Measurements from ENCODE around the gene ZNF90. TPM values are rescaled to one million over a fixed set of nuclear protein-coding genes. Genes with fewer than 3 reads are reported as not detected.
"Not testable (repeated sequence)": the region's sequence is repeated elsewhere in the genome, so short reads cannot be mapped to it uniquely, and the experiment has no call there.

Gene ZNF90
- total RNA-seq, 2 experiments from 2014 or later: 19.6 to 20.8 TPM

- Mint-ChIP-seq H3K27ac (no peak overlapping the region), H3K36me3 (peaks cover 7% of the 10 kb centered on the region), H3K4me1 (peaks cover 4% of the 10 kb centered on the region), H3K9me3 (peaks cover 4% of the 10 kb centered on the region), H3K4me3 (no peak overlapping the region), H3K27me3 (peaks cover 11% of the 10 kb centered on the region)
- no peak for DNase-seq
These were observed 4.9 kb upstream of the ZNF90 start for GRCh38 chr19:20072936-20073335.

- Mint-ChIP-seq H3K9me3 (peaks cover 2% of the 10 kb centered on the region), H3K27me3 (no peaks in the 10 kb centered on the region), H3K4me1 (peaks cover 16% of the 10 kb centered on the region), H3K4me3 (peak overlapping the region; percentile 98), H3K36me3 (peaks cover 42% of the 10 kb centered on the region), H3K27ac (peak overlapping the region; percentile 83)
- peak; percentile 46 for DNase-seq
These were observed 806 bp downstream of the ZNF90 start for GRCh38 chr19:20078581-20079031.

- peaks cover 49% of the 10 kb centered on the region for H3K36me3 Mint-ChIP-seq
- DNase-seq: no peak
- no peak overlapping the region for H3K27ac Mint-ChIP-seq
- H3K27me3 Mint-ChIP-seq: no peaks in the 10 kb centered on the region
- peaks cover 16% of the 10 kb centered on the region for H3K4me1 Mint-ChIP-seq
- peak overlapping the region; percentile 98 for H3K4me3 Mint-ChIP-seq
- H3K9me3 Mint-ChIP-seq: peaks cover 2% of the 10 kb centered on the region
These were observed 1.7 kb downstream of the ZNF90 start for GRCh38 chr19:20079476-20079875.

- Mint-ChIP-seq H3K27ac (no peak overlapping the region), H3K36me3 (peaks cover 54% of the 10 kb centered on the region), H3K27me3 (no peaks in the 10 kb centered on the region), H3K9me3 (peaks cover 2% of the 10 kb centered on the region), H3K4me3 (peak overlapping the region; percentile 55), H3K4me1 (peaks cover 16% of the 10 kb centered on the region)
- DNase-seq: no peak
These were observed 2.9 kb downstream of the ZNF90 start for GRCh38 chr19:20080656-20081055.

GRCh38 chr19:20082232-20082833, 4.5 kb downstream of the ZNF90 start:
- H3K27me3 Mint-ChIP-seq, H3K27ac Mint-ChIP-seq, DNase-seq, H3K9me3 Mint-ChIP-seq, H3K4me3 Mint-ChIP-seq: not testable (repeated sequence)
- H3K36me3 Mint-ChIP-seq: peaks cover 60% of the 10 kb centered on the region
- H3K4me1 Mint-ChIP-seq: peaks cover 16% of the 10 kb centered on the region

- not testable (repeated sequence) for H3K4me3 Mint-ChIP-seq, H3K27ac Mint-ChIP-seq
These were observed 5.1 kb downstream of the ZNF90 start for GRCh38 chr19:20082876-20083275.

GRCh38 chr19:20102097-20102496, 24.3 kb downstream of the ZNF90 start:
- Mint-ChIP-seq H3K27ac (no peak overlapping the region), H3K36me3 (peaks cover 95% of the 10 kb centered on the region), H3K4me3 (no peak overlapping the region), H3K9me3 (peaks cover 65% of the 10 kb centered on the region), H3K4me1 (no peaks in the 10 kb centered on the region), H3K27me3 (no peaks in the 10 kb centered on the region)
- DNase-seq: no peak

More at GRCh38 chr19:20082876-20083275, 5.1 kb downstream of the ZNF90 start:
- H3K27me3 Mint-ChIP-seq, H3K9me3 Mint-ChIP-seq, DNase-seq: not testable (repeated sequence)
- peaks cover 64% of the 10 kb centered on the region for H3K36me3 Mint-ChIP-seq
- H3K4me1 Mint-ChIP-seq: peaks cover 12% of the 10 kb centered on the region

- H3K4me3 Mint-ChIP-seq: no peak overlapping the region
- H3K4me1 Mint-ChIP-seq: no peaks in the 10 kb centered on the region
- no peak overlapping the region for H3K27ac Mint-ChIP-seq
- peaks cover 90% of the 10 kb centered on the region for H3K36me3 Mint-ChIP-seq
- H3K9me3 Mint-ChIP-seq: peaks cover 59% of the 10 kb centered on the region
- no peaks in the 10 kb centered on the region for H3K27me3 Mint-ChIP-seq
- no peak for DNase-seq
These were observed 25.4 kb downstream of the ZNF90 start for GRCh38 chr19:20103091-20103740.

GRCh38 chr19:20107301-20107700, 29.5 kb downstream of the ZNF90 start:
- no peak for DNase-seq
- no peak overlapping the region for H3K4me3 Mint-ChIP-seq
- no peaks in the 10 kb centered on the region for H3K4me1 Mint-ChIP-seq
- H3K27ac Mint-ChIP-seq: no peak overlapping the region
- peaks cover 85% of the 10 kb centered on the region for H3K36me3 Mint-ChIP-seq
- peaks cover 40% of the 10 kb centered on the region for H3K9me3 Mint-ChIP-seq
- H3K27me3 Mint-ChIP-seq: no peaks in the 10 kb centered on the region

- H3K4me1 Mint-ChIP-seq, H3K27me3 Mint-ChIP-seq, DNase-seq, H3K27ac Mint-ChIP-seq, H3K4me3 Mint-ChIP-seq: not testable (repeated sequence)
- peaks cover 45% of the 10 kb centered on the region for H3K9me3 Mint-ChIP-seq
- peaks cover 79% of the 10 kb centered on the region for H3K36me3 Mint-ChIP-seq
These were observed 40.5 kb downstream of the ZNF90 start for GRCh38 chr19:20118064-20118839.

- no peak overlapping the region for H3K4me3 Mint-ChIP-seq
- DNase-seq: no peak
- H3K27ac Mint-ChIP-seq: no peak overlapping the region
- H3K36me3 Mint-ChIP-seq: peaks cover 75% of the 10 kb centered on the region
- no peaks in the 10 kb centered on the region for H3K4me1 Mint-ChIP-seq
- peaks cover 43% of the 10 kb centered on the region for H3K9me3 Mint-ChIP-seq
- no peaks in the 10 kb centered on the region for H3K27me3 Mint-ChIP-seq
These were observed 47.1 kb downstream of the ZNF90 start for GRCh38 chr19:20124879-20125278.

GRCh38 chr19:20132933-20133332, 55.1 kb downstream of the ZNF90 start:
- peaks cover 41% of the 10 kb centered on the region for H3K36me3 Mint-ChIP-seq
- H3K27ac Mint-ChIP-seq, DNase-seq, H3K27me3 Mint-ChIP-seq, H3K4me3 Mint-ChIP-seq, H3K4me1 Mint-ChIP-seq: not testable (repeated sequence)
- peaks cover 25% of the 10 kb centered on the region for H3K9me3 Mint-ChIP-seq

GRCh38 chr19:20137714-20138113, 59.9 kb downstream of the ZNF90 start:
- not testable (repeated sequence) for H3K27ac Mint-ChIP-seq, H3K27me3 Mint-ChIP-seq, DNase-seq, H3K4me3 Mint-ChIP-seq, H3K4me1 Mint-ChIP-seq
- H3K36me3 Mint-ChIP-seq: peaks cover 13% of the 10 kb centered on the region
- H3K9me3 Mint-ChIP-seq: peaks cover 28% of the 10 kb centered on the region

GRCh38 chr19:20151617-20152145, 73.9 kb downstream of the ZNF90 start:
- Mint-ChIP-seq H3K9me3 (peaks cover 4% of the 10 kb centered on the region), H3K4me3 (no peak overlapping the region), H3K36me3 (no peaks in the 10 kb centered on the region), H3K4me1 (no peaks in the 10 kb centered on the region), H3K27ac (no peak overlapping the region), H3K27me3 (no peaks in the 10 kb centered on the region)
- DNase-seq: no peak

- not testable (repeated sequence) for H3K27ac Mint-ChIP-seq, H3K9me3 Mint-ChIP-seq, H3K4me3 Mint-ChIP-seq, H3K4me1 Mint-ChIP-seq, DNase-seq, H3K36me3 Mint-ChIP-seq, H3K27me3 Mint-ChIP-seq
These were observed 74.7 kb downstream of the ZNF90 start for GRCh38 chr19:20152506-20152905.

Data from activated naive CD8-positive, alpha-beta T cell treated with anti-CD3 and anti-CD28 coated beads for 36 hours (primary cell).